OCI-LY1 (cell line): Measurements from ENCODE around the gene CHST15.

Experiments
- H2AFZ ChIP-seq: fragments of 200-600 bp; sonication (generic), shearing (Covaris generic); 2 replicates; pipeline ENCODE4 v1.6.0; 2014; ENCODE audit warnings: antibody characterized with exemption, mild to moderate bottlenecking, low read length
- H3F3A ChIP-seq: fragments of 200-600 bp; sonication (generic), shearing (Covaris generic); 2 replicates; pipeline ENCODE4 v1.6.0; 2014; ENCODE audit warnings: mild to moderate bottlenecking, antibody characterized with exemption, low read length, moderate library complexity; ENCODE audit not compliant: insufficient read depth
- H3K27ac ChIP-seq: fragments of 200-600 bp; sonication (generic); 2 replicates; pipeline ENCODE4 v1.5.1; 2014; ENCODE audit warnings: low read length, mixed run types, mild to moderate bottlenecking, low read depth; ENCODE audit not compliant: poor library complexity, severe bottlenecking
- H3K27me3 ChIP-seq: fragments of 200-600 bp; sonication (generic); 2 replicates; pipeline ENCODE4 v1.6.0; 2014; ENCODE audit warnings: antibody characterized with exemption, mild to moderate bottlenecking, low read length, moderate library complexity; ENCODE audit not compliant: insufficient read depth
- H3K36me3 ChIP-seq: fragments of 200-600 bp; sonication (generic); 2 replicates; pipeline ENCODE4 v1.6.1; 2014; ENCODE audit warnings: mild to moderate bottlenecking, antibody characterized with exemption, low read length, moderate library complexity, mixed read lengths; ENCODE audit not compliant: insufficient read depth
- H3K4me1 ChIP-seq: fragments of 200-600 bp; sonication (generic); 2 replicates; pipeline ENCODE4 v1.5.1; 2014; ENCODE audit warnings: mild to moderate bottlenecking, low read length, moderate library complexity; ENCODE audit not compliant: insufficient read depth, severe bottlenecking
- H3K4me2 ChIP-seq: fragments of 200-600 bp; sonication (generic), shearing (Covaris generic); 2 replicates; pipeline ENCODE4 v1.6.1; 2014; ENCODE audit warnings: low read length
- H3K4me3 ChIP-seq: fragments of 200-600 bp; sonication (generic); 2 replicates; pipeline ENCODE4 v1.5.1; 2014; ENCODE audit warnings: low read length, low read depth, mild to moderate bottlenecking, mixed read lengths; ENCODE audit not compliant: poor library complexity, severe bottlenecking
- H3K79me2 ChIP-seq: fragments of 200-600 bp; shearing (Covaris generic); 2 replicates; pipeline ENCODE4 v1.6.1; 2016; ENCODE audit warnings: mixed run types, low read length, mixed read lengths; ENCODE audit not compliant: insufficient read depth
- H3K9ac ChIP-seq: fragments of 200-600 bp; sonication (generic), shearing (Covaris generic); 2 replicates; pipeline ENCODE4 v1.6.1; 2014; ENCODE audit warnings: mild to moderate bottlenecking, low read length, mixed read lengths
- H3K9me2 ChIP-seq: fragments of 200-600 bp; sonication (generic), shearing (Covaris generic); 2 replicates; pipeline ENCODE4 v1.6.1; 2014; ENCODE audit warnings: low read depth, mild to moderate bottlenecking, low read length, mixed read lengths
- H3K9me3 ChIP-seq: fragments of 200-600 bp; shearing (Covaris generic); 2 replicates; pipeline ENCODE4 v1.6.1; 2014; ENCODE audit warnings: low read length, mixed read lengths
- H4K20me1 ChIP-seq: fragments of 200-600 bp; sonication (generic), shearing (Covaris generic); 2 replicates; pipeline ENCODE4 v1.6.0; 2016; ENCODE audit warnings: mild to moderate bottlenecking, low read length; ENCODE audit not compliant: insufficient read depth
- CTCF ChIP-seq: fragments of 200-600 bp; sonication (generic), shearing (Covaris generic); IDR thresholded peaks from 2 replicates; pipeline ENCODE4 v1.5.1; 2017; ENCODE audit warnings: mild to moderate bottlenecking, antibody characterized with exemption, low read length, moderate library complexity, mixed read lengths
- EZH2 ChIP-seq: fragments of 200-600 bp; sonication (generic), shearing (Covaris generic); IDR thresholded peaks from 2 replicates; pipeline ENCODE4 v1.8.0; 2017; ENCODE audit warnings: borderline replicate concordance, mixed run types, mild to moderate bottlenecking, antibody characterized with exemption, low read length, moderate library complexity, mixed read lengths

CHST15 gene

DNA sequence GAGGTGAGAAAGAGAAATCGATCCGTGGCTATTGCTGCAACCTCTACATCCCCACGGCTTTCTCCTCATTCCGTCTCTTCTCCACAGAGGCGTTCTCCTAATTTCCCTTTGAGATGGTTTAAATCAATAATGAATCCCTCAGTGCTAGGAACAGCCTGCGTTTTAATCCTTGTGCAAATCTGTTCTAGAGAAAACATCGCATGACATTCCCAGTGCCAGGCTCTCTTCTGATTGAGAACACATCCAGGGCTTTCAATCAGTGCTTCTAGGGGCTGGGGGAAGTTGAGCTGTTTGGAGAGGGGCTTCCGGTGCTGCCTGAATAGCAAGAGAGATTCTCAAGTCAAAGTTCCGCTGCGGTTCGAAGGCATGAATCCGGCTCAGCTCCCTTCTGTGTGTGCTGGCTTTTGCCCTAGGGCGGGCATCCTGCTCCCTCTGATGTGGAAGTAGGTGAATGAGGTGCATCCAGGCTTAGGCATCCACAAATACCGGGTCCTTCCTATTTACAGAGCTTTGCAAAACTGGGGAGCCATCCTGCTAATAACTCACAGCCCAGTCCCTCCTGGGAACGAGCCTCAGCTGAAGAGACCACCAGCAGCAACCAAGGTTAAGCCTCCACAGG lies 62.8 kb downstream of the CHST15 start:
- Histone ChIP-seq H3K9me3 (no peaks in the 10 kb centered on the region), H3K9ac (no peak overlapping the region), H3K36me3 (peaks cover 10% of the 10 kb centered on the region; the same call in 1 of the 2 replicates), H3K27ac (no peak overlapping the region), H3K4me1 (peaks cover 28% of the 10 kb centered on the region), H3K79me2 (no peaks in the 10 kb centered on the region), H4K20me1 (no peaks in the 10 kb centered on the region), H3F3A (no peaks in the 10 kb centered on the region), H3K4me2 (no peak overlapping the region), H3K27me3 (no peaks in the 10 kb centered on the region), H3K9me2 (no peaks in the 10 kb centered on the region), H3K4me3 (no peak overlapping the region), H2AFZ (no peak overlapping the region)
- no peak for TF ChIP-seq CTCF
- TF ChIP-seq EZH2 = no peak

DNA sequence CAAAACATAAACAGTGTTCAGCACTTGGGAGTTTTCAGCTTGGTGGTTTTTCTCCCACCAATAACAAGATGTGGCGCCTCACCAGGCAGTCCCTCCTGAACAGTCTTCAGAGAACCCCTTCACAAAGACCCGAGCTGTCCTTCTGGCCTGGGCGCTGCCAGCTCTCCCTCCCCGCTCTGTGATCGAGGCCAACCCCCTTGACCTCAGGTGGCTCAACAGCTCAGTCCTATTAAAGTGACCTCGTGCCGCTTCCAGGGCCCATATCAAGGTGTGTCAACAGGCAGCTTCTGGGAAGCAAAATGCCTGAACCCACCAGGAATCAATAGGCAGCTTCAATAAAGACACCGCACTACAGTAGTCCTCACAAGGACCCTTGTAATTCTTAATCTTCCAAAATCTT lies 63.3 kb downstream of the CHST15 start:
- no peak overlapping the region for H3K4me2 ChIP-seq
- no peak overlapping the region for H3K9ac ChIP-seq
- no peaks in the 10 kb centered on the region for H3K27me3 ChIP-seq
- peaks cover 13% of the 10 kb centered on the region; the same call in 1 of the 2 replicates for H3K36me3 ChIP-seq
- no peak overlapping the region for H3K27ac ChIP-seq
- H3K9me2 ChIP-seq = no peaks in the 10 kb centered on the region
- no peaks in the 10 kb centered on the region for H3F3A ChIP-seq
- H2AFZ ChIP-seq = no peak overlapping the region
- no peaks in the 10 kb centered on the region for H3K9me3 ChIP-seq
- H3K4me1 ChIP-seq = peaks cover 28% of the 10 kb centered on the region
- H3K4me3 ChIP-seq = no peak overlapping the region
- H4K20me1 ChIP-seq = no peaks in the 10 kb centered on the region
- H3K79me2 ChIP-seq = no peaks in the 10 kb centered on the region
- no peak for TF ChIP-seq EZH2
- no peak for TF ChIP-seq CTCF

DNA sequence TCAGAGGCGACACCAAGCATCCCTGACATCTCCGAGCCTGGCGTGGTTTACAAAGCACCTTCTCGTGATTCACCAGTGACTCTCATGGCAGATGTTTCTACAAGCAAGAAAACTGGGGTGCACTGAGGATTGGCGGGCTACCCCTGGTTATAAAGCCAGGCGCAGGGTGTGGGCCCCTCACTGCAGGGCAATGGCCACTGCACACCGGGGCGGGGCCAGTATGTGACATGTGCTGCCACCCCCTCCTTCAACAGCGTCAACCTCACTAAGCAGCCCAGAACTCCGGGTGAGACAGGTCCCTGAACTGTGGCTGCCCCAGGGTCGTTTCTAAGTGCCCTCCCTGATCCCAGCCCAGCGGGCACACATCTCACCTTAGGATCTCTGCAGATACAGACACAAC lies 63.8 kb downstream of the CHST15 start:
- Histone ChIP-seq H3K9ac (no peak overlapping the region), H3K4me2 (no peak overlapping the region), H3K9me3 (no peaks in the 10 kb centered on the region), H4K20me1 (no peaks in the 10 kb centered on the region), H3F3A (no peaks in the 10 kb centered on the region), H3K4me3 (no peak overlapping the region), H3K27ac (no peak overlapping the region), H3K9me2 (no peaks in the 10 kb centered on the region), H3K4me1 (peaks cover 25% of the 10 kb centered on the region), H3K27me3 (no peaks in the 10 kb centered on the region), H2AFZ (no peak overlapping the region), H3K36me3 (peaks cover 13% of the 10 kb centered on the region; the same call in 1 of the 2 replicates), H3K79me2 (no peaks in the 10 kb centered on the region)
- TF ChIP-seq EZH2 = no peak
- TF ChIP-seq CTCF = no peak
